ENCODE measurements around the gene ZNF621.

The ZNF621 gene

GRCh38 chr3:40572588-40572987 lies 47.8 kb downstream of the ZNF621 start:
- H3K4me3 ChIP-seq (replicated peaks; ENCODE audit: low read depth, low read length): no peak overlapping the region
- no peak for TF ChIP-seq CTCF (IDR thresholded peaks at IDR 0.05; ENCODE audit: low read length, missing control alignments)
- no peak for DNase-seq (ENCODE audit: low read depth)

- no peak for TF ChIP-seq CTCF (IDR thresholded peaks at IDR 0.05; ENCODE audit: low read length, missing control alignments)
- H3K4me3 ChIP-seq (replicated peaks; ENCODE audit: low read depth, low read length): no peak overlapping the region
- DNase-seq (ENCODE audit: low read depth): no peak
Measured at GRCh38 chr3:40574050-40574449, 49.3 kb downstream of the ZNF621 start.

- H3K4me3 ChIP-seq (replicated peaks; ENCODE audit: low read depth, low read length): no peak overlapping the region
- DNase-seq (ENCODE audit: low read depth): no peak
- TF ChIP-seq CTCF (IDR thresholded peaks at IDR 0.05; ENCODE audit: low read length, missing control alignments): no peak
Measured at GRCh38 chr3:40574661-40575060, 49.9 kb downstream of the ZNF621 start.

GRCh38 chr3:40576396-40576795 lies 51.6 kb downstream of the ZNF621 start:
- H3K4me3 ChIP-seq (replicated peaks; ENCODE audit: low read depth, low read length): no peak overlapping the region
- DNase-seq (ENCODE audit: low read depth): no peak
- no peak for TF ChIP-seq CTCF (IDR thresholded peaks at IDR 0.05; ENCODE audit: low read length, missing control alignments)

- H3K4me3 ChIP-seq (replicated peaks; ENCODE audit: low read depth, low read length): no peak overlapping the region
- peak; percentile 79 for DNase-seq (ENCODE audit: low read depth)
- peak; percentile 98 for TF ChIP-seq CTCF (IDR thresholded peaks at IDR 0.05; ENCODE audit: low read length, missing control alignments)
Measured at GRCh38 chr3:40580494-40581091, 55.8 kb downstream of the ZNF621 start.

- H3K4me3 ChIP-seq (replicated peaks; ENCODE audit: low read depth, low read length): no peak overlapping the region
- DNase-seq (ENCODE audit: low read depth): no peak
- TF ChIP-seq CTCF (IDR thresholded peaks at IDR 0.05; ENCODE audit: low read length, missing control alignments): no peak
Measured at GRCh38 chr3:40581166-40581565, 56.4 kb downstream of the ZNF621 start.

GRCh38 chr3:40582401-40583027 lies 57.8 kb downstream of the ZNF621 start:
- DNase-seq (ENCODE audit: low read depth): no peak
- no peak overlapping the region for H3K4me3 ChIP-seq (replicated peaks; ENCODE audit: low read depth, low read length)
- TF ChIP-seq CTCF (IDR thresholded peaks at IDR 0.05; ENCODE audit: low read length, missing control alignments): no peak

Measured in fibroblast of pulmonary artery (primary cell).